ENCODE results near the gene PPP2R3A.
"Not testable (repeated sequence)": the region's sequence is repeated elsewhere in the genome, so short reads cannot be mapped to it uniquely, and the experiment has no call there.

DNA sequence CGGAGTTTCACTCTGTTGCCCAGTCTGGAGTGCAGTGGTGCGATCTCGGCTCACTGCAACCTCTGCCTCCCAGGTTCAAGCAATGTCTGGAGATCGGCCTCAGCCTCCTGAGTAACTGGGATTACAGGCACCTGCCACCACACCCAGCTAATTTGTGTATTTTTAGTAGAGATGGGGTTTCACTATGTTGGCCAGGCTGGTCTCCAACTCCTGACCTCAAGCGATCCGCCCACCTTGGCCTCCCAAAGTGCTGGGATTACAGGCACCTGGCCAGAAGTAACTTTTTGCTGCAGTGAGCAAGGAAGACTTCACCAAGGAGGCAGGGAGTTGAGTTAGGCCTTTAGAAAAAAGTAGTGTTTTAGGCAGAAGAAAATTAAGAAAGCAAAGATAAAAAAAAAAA, 226.7 kb downstream of the PPP2R3A start:
- TF ChIP-seq ZNF8 (CRISPR knock-in tag; IDR thresholded peaks at IDR 0.05); ARNTL (CRISPR knock-in tag; IDR thresholded peaks at IDR 0.05; ENCODE audit: borderline replicate concordance, low read depth); RARB (CRISPR knock-in tag; IDR thresholded peaks at IDR 0.05); ZFP3 (CRISPR knock-in tag; IDR thresholded peaks at IDR 0.05); SNAI2 (CRISPR knock-in tag; IDR thresholded peaks at IDR 0.05); ZC3H10 (CRISPR knock-in tag; IDR thresholded peaks at IDR 0.05); TSHZ2 (CRISPR knock-in tag; IDR thresholded peaks at IDR 0.05); TCF4 (CRISPR knock-in tag; IDR thresholded peaks at IDR 0.05; ENCODE audit: borderline replicate concordance): not testable (repeated sequence)
- TF ChIP-seq, protein P1, sequence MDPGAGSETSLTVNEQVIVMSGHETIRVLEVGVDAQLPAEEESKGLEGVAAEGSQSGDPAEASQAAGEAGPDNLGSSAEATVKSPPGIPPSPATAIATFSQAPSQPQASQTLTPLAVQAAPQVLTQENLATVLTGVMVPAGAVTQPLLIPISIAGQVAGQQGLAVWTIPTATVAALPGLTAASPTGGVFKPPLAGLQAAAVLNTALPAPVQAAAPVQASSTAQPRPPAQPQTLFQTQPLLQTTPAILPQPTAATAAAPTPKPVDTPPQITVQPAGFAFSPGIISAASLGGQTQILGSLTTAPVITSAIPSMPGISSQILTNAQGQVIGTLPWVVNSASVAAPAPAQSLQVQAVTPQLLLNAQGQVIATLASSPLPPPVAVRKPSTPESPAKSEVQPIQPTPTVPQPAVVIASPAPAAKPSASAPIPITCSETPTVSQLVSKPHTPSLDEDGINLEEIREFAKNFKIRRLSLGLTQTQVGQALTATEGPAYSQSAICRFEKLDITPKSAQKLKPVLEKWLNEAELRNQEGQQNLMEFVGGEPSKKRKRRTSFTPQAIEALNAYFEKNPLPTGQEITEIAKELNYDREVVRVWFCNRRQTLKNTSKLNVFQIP (CRISPR knock-in tag; IDR thresholded peaks at IDR 0.05; ENCODE audit: borderline replicate concordance, low read depth), result not testable (repeated sequence)

Measured in SK-N-SH treated with all-trans-retinoic acid at 6 μM for 48 hours (cell line).